ENCODE results near the gene SRMS. TPM values are rescaled to one million over a fixed set of nuclear protein-coding genes. Genes with fewer than 3 reads are reported as not detected.

The SRMS gene
- total and polyA plus RNA-seq, 2 donors (not counting 1 experiment from before 2014, with no cell fraction given), result 0.17 to 0.54 TPM

DNA sequence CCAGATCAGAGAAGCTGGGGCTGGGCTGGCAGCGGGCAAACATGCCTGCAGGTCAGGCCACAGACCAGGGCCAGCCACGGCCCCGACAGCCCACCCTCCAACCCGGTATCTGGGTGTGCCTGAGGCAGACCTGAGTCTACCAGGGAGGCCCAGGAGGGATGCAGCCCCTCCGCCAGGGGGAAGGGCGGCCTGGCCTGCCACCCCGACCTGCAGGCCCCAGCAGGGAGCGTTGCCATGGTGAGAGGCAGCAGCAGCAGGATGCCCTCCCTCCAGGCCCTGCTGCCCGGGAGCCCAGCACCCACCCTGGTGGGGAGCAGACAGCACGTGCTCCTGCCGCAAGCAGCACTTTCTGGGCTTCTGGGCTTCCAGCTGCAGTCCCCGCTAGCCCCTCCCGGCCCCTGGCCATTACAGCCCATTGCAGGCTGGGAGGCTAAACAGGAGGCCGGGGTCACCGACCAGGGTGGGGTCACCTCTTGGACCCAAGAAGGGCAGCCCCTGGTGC lies 44.8 kb downstream of the SRMS start:
- no peak overlapping the region for H2AFZ ChIP-seq (ENCODE audit: insufficient read depth, low read depth, low read length, poor library complexity, severe bottlenecking)
- 79% methylated on average over 14 of the region's 15 CpGs for whole genome bisulfite sequencing (ENCODE audit: insufficient coverage)
- ATAC-seq (ENCODE audit: low read depth) (no peak), DNase-seq (no peak)
- H3K4me2 ChIP-seq (replicated peaks; ENCODE audit: low read depth, low read length, poor library complexity, severe bottlenecking), result no peak overlapping the region
- CTCF ChIA-PET, result interaction anchor here (1.1 kb wide), 1 partner anchor 9 kb away, joined by 3 read pairs; no protein-coding TSS in a partner anchor
- H3K27me3 ChIP-seq (replicated peaks in 1 of 4; ENCODE audit: control extremely low read depth in 1 of 4, control insufficient read depth in 3 of 4, insufficient read depth in 4 of 4, low read length in 3 of 4), result peaks cover 0 to 27% (median 8%) of the 10 kb centered on the region in 4 experiments
- H3K79me2 ChIP-seq (ENCODE audit: control insufficient read depth, insufficient read depth, low read length), result no peaks in the 10 kb centered on the region
- POLR2A ChIA-PET, result no interaction called here
- intact Hi-C loops (cut with micrococcal nuclease), result no loop called here
- no peak overlapping the region for H3K9ac ChIP-seq (ENCODE audit: low read length)
- no peaks in the 10 kb centered on the region for H3K36me3 ChIP-seq (replicated peaks in 1 of 2; ENCODE audit: control extremely low read depth in 1 of 2, control insufficient read depth in 1 of 2, extremely low read depth in 1 of 2, insufficient read depth in 2 of 2, low read length in 1 of 2)
- no peak overlapping the region for H3K27ac ChIP-seq (ENCODE audit: low read length in 2 of 2)
- TF ChIP-seq EZH2 (IDR thresholded peaks at IDR 0.05; ENCODE audit: borderline replicate concordance, insufficient read depth, low read depth, low read length, poor library complexity, severe bottlenecking), result no peak
- TF ChIP-seq CTCF (IDR thresholded peaks at IDR 0.05), result no peak
- no peaks in the 10 kb centered on the region for H3K4me1 Mint-ChIP-seq
- H3K27ac Mint-ChIP-seq, result no peak overlapping the region
- peaks cover 0 to 34% (median 0%) of the 10 kb centered on the region in 3 donors for H3K9me3 ChIP-seq (ENCODE audit: control extremely low read depth in 1 of 3, control insufficient read depth in 2 of 3, insufficient read depth in 1 of 3, low read length in 2 of 3)
- no peaks in the 10 kb centered on the region for H4K20me1 ChIP-seq (ENCODE audit: control insufficient read depth, insufficient read depth, low read length, poor library complexity, severe bottlenecking)
- H3K4me3 Mint-ChIP-seq, result no peak overlapping the region
- H3K4me1 ChIP-seq (ENCODE audit: control insufficient read depth in 2 of 2, insufficient read depth in 2 of 2, low read length in 2 of 2), result peaks cover 13 to 16% of the 10 kb centered on the region in 2 donors
- H3K4me3 ChIP-seq (ENCODE audit: control extremely low read depth in 1 of 5, extremely low read depth in 1 of 5, insufficient read depth in 1 of 5, low read depth in 2 of 5, low read length in 4 of 5), result no peak overlapping the region
- H3K27me3 Mint-ChIP-seq, result peaks cover 18% of the 10 kb centered on the region
- H3K9me3 Mint-ChIP-seq (ENCODE audit: insufficient read depth), result peaks cover 2% of the 10 kb centered on the region

DNA sequence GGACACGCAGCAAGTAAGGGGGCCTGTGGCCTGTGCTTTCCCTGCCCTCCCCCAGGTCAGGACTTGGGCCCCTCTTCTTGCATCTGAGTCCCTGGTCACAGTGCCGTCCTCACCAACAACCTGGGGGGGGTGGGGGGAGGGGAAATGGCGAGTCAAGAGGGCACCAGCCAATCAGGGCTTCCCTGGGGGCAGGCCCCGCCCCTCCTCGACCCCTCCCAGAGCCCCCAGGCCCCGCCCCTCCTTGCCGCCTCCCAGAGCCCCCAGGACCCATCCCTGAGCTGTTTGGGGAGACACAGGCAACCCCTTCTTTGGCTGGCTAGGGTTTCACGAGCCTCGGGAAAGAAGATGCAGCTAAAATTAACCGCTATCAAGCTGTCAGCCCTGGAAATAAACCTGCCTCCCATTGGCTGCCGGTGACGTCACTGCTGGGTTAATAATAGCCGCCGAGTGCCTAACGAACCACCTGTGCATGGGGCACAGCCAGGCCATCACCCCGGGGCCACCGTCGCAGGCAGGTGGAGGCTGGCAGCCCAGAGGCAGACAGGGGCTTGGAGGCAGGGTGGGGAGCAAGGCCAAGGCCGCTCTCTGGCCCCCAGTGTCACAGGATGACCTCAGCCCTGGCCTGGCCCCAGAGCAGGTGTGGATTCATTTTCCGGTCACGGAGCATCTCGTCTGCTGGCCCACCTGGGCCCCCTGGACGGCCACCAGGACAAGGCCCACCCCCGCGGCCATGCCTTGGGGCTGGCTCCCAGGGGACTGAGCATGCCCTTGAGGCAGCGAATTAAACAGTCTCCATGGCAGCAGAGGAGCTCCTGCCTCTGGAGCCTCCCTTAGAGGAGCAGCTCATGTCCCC lies 45.5 kb downstream of the SRMS start:
- Mint-ChIP-seq H3K27me3 (peaks cover 20% of the 10 kb centered on the region), H3K4me1 (peaks cover 2% of the 10 kb centered on the region), H3K27ac (no peak overlapping the region), H3K4me3 (no peak overlapping the region), H3K9me3 (ENCODE audit: insufficient read depth) (peaks cover 2% of the 10 kb centered on the region)
- no peak for DNase-seq
- H3K4me3 ChIP-seq (ENCODE audit: control extremely low read depth in 1 of 5, extremely low read depth in 1 of 5, insufficient read depth in 1 of 5, low read depth in 2 of 5, low read length in 4 of 5), result no peak overlapping the region
- CTCF ChIA-PET, result no interaction called here
- intact Hi-C loops (cut with micrococcal nuclease), result no loop called here
- POLR2A ChIA-PET, result no interaction called here
- TF ChIP-seq EZH2 (IDR thresholded peaks at IDR 0.05; ENCODE audit: borderline replicate concordance, insufficient read depth, low read depth, low read length, poor library complexity, severe bottlenecking) (no peak), CTCF (IDR thresholded peaks at IDR 0.05) (no peak)
- no peak overlapping the region for H3K9ac ChIP-seq (ENCODE audit: low read length)
- no peaks in the 10 kb centered on the region for H3K79me2 ChIP-seq (ENCODE audit: control insufficient read depth, insufficient read depth, low read length)
- H3K4me1 ChIP-seq (ENCODE audit: control insufficient read depth in 2 of 2, insufficient read depth in 2 of 2, low read length in 2 of 2), result peaks cover 14 to 16% of the 10 kb centered on the region in 2 donors
- H3K36me3 ChIP-seq (replicated peaks in 1 of 2; ENCODE audit: control extremely low read depth in 1 of 2, control insufficient read depth in 1 of 2, extremely low read depth in 1 of 2, insufficient read depth in 2 of 2, low read length in 1 of 2), result no peaks in the 10 kb centered on the region
- H3K27me3 ChIP-seq (replicated peaks in 1 of 4; ENCODE audit: control extremely low read depth in 1 of 4, control insufficient read depth in 3 of 4, insufficient read depth in 4 of 4, low read length in 3 of 4), result peaks cover 0 to 33% (median 11%) of the 10 kb centered on the region in 4 experiments
- H3K9me3 ChIP-seq (ENCODE audit: control extremely low read depth in 1 of 3, control insufficient read depth in 2 of 3, insufficient read depth in 1 of 3, low read length in 2 of 3), result peaks cover 0 to 34% (median 0%) of the 10 kb centered on the region in 3 donors
- H4K20me1 ChIP-seq (ENCODE audit: control insufficient read depth, insufficient read depth, low read length, poor library complexity, severe bottlenecking), result no peaks in the 10 kb centered on the region
- H3K4me2 ChIP-seq (replicated peaks; ENCODE audit: low read depth, low read length, poor library complexity, severe bottlenecking), result no peak overlapping the region
- H3K27ac ChIP-seq (ENCODE audit: low read length in 2 of 2), result no peak overlapping the region
- WGBS (ENCODE audit: insufficient coverage), result 45% methylated on average over 24 of the region's 26 CpGs
- no peak overlapping the region for H2AFZ ChIP-seq (ENCODE audit: insufficient read depth, low read depth, low read length, poor library complexity, severe bottlenecking)
- no peak for ATAC-seq (ENCODE audit: low read depth)
